Anterior cingulate cortex (tissue), 58 donors: ENCODE measurements around the gene CLINT1.

Experiments
- DNase-seq, 58 donors: peaks; one replicate each; lab custom pipeline; 2025; lab: John Stamatoyannopoulos, UW

CLINT1 gene

GRCh38 chr5:157821822-157822622, 36.9 kb downstream of the CLINT1 start:
- DNase-seq, result no peak

- DNase-seq, result no peak
Measured at GRCh38 chr5:157821405-157821804, 37.5 kb downstream of the CLINT1 start.

GRCh38 chr5:157820593-157821252, 38.2 kb downstream of the CLINT1 start:
- DNase-seq, result peak in 1 of 58 donors; percentile 6

GRCh38 chr5:157819502-157820115, 39.3 kb downstream of the CLINT1 start:
- no peak for DNase-seq

- no peak for DNase-seq
Measured at GRCh38 chr5:157818368-157818767, 40.6 kb downstream of the CLINT1 start.

- DNase-seq, result no peak
Measured at GRCh38 chr5:157817928-157818327, 41.0 kb downstream of the CLINT1 start.

- DNase-seq, result no peak
Measured at GRCh38 chr5:157817387-157817702, 41.6 kb downstream of the CLINT1 start.

GRCh38 chr5:157816682-157817386, 42.1 kb downstream of the CLINT1 start:
- no peak for DNase-seq

GRCh38 chr5:157812086-157812485, 46.9 kb downstream of the CLINT1 start:
- no peak for DNase-seq

GRCh38 chr5:157808043-157808442, 50.9 kb downstream of the CLINT1 start:
- no peak for DNase-seq

GRCh38 chr5:157802736-157803135, 56.2 kb downstream of the CLINT1 start:
- no peak for DNase-seq

GRCh38 chr5:157800137-157800536, 58.8 kb downstream of the CLINT1 start:
- DNase-seq, result no peak

- no peak for DNase-seq
Measured at GRCh38 chr5:157799578-157799977, 59.4 kb downstream of the CLINT1 start.

GRCh38 chr5:157793301-157793700, 65.6 kb downstream of the CLINT1 start:
- DNase-seq, result no peak

- DNase-seq, result no peak
Measured at GRCh38 chr5:157785801-157786200, 73.1 kb downstream of the CLINT1 start.

GRCh38 chr5:157779221-157779620, 79.7 kb downstream of the CLINT1 start:
- DNase-seq, result no peak

- DNase-seq, result no peak
Measured at GRCh38 chr5:157778121-157778805, 80.7 kb downstream of the CLINT1 start.

- no peak for DNase-seq
Measured at GRCh38 chr5:157772127-157772526, 86.8 kb downstream of the CLINT1 start.

- DNase-seq, result no peak
Measured at GRCh38 chr5:157770665-157771064, 88.3 kb downstream of the CLINT1 start.

GRCh38 chr5:157767689-157768088, 91.3 kb downstream of the CLINT1 start:
- DNase-seq, result no peak

- no peak for DNase-seq
Measured at GRCh38 chr5:157766902-157767301, 92.0 kb downstream of the CLINT1 start.
